Fibroblast of skin of scalp (primary cell): ENCODE measurements around the gene GSTM2.
A peak's percentile ranks its signal among the peaks of the same experiment; 100 is the strongest.
"Not testable (repeated sequence)": the region's sequence is repeated elsewhere in the genome, so short reads cannot be mapped to it uniquely, and the experiment has no call there.

Experiments
- DNase-seq: peaks from one replicate; pipeline ENCODE4 v3.0.0-alpha.2; 2013

The GSTM2 gene

DNA sequence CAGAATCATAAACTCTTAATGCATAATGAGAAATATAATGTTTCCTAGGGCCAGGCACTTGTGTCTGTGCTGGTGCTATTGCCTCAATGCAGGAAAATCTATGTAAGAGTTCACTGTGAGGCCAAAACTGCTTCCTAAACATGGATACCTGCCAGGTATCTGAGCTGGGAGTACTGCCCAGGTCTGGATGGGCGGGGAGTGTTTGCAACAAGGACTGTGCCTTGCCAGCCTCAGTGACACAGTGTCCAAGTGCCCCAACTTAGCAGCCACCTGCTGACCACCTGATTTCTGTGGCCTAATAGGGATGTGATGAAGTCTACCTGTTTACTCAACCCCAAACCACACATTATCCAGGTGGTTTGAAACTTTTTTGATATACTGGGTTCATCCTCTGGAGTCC lies 17.5 kb downstream of the GSTM2 start:
- DNase-seq = not testable (repeated sequence)

DNA sequence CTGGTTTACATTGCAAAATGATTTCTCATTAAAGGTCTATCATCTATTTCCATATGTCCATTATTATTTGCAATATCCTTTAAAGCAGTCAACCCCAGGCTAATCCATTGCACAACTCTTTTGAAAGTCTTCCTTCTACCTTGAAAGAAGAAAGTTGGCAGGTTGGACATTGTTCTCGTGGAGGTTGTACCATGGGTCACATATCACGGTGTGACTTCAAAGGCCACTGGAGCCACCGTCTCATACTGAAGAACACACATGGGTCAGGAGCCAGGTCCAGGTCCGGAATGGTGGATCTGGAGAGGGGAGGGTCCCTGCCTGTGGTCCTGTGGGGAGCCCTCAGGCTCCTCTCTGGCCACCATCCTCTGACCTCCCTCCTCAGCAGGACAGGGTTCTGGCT lies 18.0 kb downstream of the GSTM2 start:
- not testable (repeated sequence) for DNase-seq

DNA sequence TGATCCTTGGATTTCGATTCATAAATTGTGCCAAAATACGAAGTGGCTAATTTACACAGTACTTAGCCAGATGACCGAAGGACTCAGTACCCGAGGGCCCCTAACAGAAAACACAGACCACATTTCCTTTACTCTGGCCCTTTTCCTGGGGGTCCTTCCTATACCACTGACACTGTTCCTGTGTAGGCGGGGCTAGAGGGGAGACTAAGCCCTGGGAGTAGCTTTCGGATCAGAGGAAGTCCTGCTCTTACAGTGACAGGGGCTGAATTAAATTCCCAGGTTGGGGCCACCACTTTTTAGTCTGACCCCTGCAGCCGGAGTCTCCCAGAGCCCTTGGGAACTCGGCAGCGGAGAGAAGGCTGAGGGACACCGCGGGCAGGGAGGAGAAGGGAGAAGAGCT lies 19.3 kb downstream of the GSTM2 start:
- DNase-seq = not testable (repeated sequence)

- peak; percentile 81 for DNase-seq
Observed at GRCh38 chr1:109687641-109688499, 20.0 kb downstream of the GSTM2 start, which contains the start of gene GSTM1. Gene GSTM1, plus strand, starts transcription at chr1:109687817. Its CDS starts 57 bp downstream, at chr1:109687874.

DNA sequence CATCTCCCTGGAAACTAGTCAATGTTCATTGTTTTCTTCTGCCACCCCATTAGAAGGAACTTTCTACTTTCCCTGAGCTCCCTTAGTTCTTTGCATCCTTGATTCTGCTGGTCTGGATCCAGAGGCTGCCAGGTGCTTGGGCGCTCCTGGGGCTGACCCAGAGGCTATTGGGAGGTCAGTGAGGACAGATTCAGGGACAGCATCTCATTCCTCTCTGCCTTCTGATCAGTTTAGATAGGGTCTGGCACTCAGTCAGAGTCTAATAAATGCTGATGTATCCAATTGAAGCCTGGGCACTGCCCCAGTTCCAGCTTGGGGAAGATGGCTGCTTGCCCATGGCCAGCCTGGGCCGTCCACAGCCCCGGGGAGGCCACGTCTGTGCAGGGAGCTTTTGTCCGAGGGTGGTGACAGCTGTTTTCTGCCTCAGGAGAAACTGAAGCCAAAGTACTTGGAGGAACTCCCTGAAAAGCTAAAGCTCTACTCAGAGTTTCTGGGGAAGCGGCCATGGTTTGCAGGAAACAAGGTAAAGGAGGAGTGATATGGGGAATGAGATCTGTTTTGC lies 22.1 kb downstream of the GSTM2 start:
- no peak for DNase-seq

DNA sequence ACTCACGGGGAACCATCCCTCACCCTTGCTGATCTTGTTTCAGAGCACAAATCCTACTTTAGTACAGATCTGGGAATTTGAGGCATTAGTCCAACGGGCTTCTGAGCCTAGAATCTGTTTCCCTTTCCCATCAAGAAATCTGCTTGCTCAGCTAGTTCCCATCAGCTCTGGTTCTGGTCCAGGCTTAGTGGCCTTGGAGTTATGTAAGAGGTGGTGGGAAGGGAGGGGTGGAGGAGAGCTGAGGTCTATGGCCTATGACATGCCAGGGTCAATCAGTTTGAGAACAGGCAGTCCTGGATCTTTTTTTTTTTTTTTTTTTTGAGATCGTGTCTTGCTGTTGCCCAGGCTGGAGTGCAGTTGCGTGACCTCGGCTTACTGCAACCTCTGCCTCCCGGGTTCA lies 23.9 kb downstream of the GSTM2 start:
- no peak for DNase-seq

DNA sequence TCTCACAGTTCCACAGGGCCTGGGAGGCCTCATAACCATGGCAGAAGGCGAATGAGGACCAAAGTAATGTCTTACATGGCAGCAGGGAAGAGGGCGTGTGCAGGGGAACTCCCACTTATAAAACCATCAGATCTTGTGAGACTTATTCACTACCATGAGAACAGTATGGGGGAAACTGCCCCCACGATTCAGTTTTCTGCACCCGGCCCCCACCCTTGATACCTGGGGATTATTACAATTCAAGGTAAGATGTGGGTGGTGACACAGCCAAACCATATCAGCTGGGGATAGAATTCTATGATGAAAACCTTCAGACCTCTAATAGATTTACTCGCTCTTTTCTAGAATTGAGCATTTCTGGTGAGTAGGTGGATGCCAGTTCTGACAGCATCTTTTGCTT lies 26.5 kb downstream of the GSTM2 start:
- DNase-seq = not testable (repeated sequence)

GRCh38 chr1:109695138-109695537 lies 27.3 kb downstream of the GSTM2 start:
- DNase-seq = not testable (repeated sequence)

GRCh38 chr1:109697066-109697465 lies 29.2 kb downstream of the GSTM2 start:
- no peak for DNase-seq

GRCh38 chr1:109697861-109698260 lies 30.0 kb downstream of the GSTM2 start:
- not testable (repeated sequence) for DNase-seq

GRCh38 chr1:109702940-109703339 lies 35.1 kb downstream of the GSTM2 start:
- not testable (repeated sequence) for DNase-seq

DNA sequence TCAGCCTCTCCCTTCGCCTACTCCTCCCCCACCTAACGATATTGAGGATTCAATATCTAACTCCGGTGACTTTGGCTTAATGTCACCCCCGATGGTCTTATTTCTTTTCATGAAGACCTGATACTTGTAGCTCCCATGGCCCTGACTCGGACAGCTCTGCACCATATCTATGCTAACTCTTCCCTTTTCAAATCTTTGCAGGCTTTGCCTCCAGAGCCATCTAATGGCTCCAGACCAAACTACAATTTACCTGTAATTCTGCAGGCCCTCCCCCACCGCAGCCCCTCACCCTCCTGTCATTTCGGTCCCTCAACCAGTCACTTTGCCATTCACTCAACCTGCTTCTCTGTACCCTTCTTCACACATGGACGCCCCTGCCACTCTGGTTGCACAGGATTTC lies 36.3 kb downstream of the GSTM2 start:
- no peak for DNase-seq

GRCh38 chr1:109705411-109705810 lies 37.6 kb downstream of the GSTM2 start:
- no peak for DNase-seq

DNA sequence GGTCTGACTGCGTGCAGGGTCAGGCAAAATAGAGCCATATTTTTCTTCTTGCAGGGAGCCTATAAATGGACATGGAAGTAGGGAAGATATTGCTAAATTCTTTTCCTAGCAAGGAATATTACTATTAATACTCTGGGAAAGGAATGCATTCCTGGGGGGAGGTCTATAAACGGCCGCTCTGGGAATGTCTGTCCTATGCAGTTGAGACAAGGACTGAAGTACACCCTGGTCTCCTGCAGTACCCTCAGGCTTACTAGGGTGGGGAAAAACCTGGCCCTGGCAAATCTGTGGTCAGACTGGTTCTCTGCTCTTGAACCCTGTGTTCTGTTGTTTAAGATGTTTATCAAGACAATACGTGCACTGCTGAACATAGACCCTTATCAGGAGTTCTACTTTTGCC lies 41.1 kb downstream of the GSTM2 start:
- DNase-seq = not testable (repeated sequence)

GRCh38 chr1:109709822-109710221 lies 42.0 kb downstream of the GSTM2 start:
- DNase-seq = not testable (repeated sequence)

GRCh38 chr1:109711593-109712320 lies 43.9 kb downstream of the GSTM2 start, which contains the start of gene GSTM5:
Gene GSTM5, plus strand, starts transcription at chr1:109712251. Its CDS starts 62 bp downstream, at chr1:109712313.
- not testable (repeated sequence) for DNase-seq

DNA sequence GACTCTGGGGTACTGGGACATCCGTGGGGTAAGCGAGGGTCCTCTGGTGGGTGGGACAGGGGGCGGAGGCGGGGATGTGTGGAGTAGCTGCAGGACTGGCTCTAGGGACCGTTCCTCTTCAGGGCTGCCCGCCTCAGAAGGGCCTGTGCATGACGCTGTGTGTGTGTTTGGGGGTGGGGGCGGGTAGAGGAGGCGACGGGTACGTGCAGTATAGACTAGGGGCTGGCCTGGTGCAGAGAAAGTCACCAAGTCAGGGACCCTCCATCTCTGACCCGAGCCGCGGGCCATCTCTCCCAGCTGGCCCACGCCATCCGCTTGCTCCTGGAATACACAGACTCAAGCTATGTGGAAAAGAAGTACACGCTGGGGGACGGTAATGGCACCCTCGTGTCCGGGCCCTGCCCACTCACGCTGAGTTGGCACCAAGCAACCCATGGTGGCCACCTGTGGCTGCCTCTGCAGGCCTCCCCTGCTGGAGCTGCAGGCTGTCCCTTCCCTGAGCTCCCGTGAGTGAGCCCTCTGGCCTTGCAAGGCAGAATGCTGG lies 44.5 kb downstream of the GSTM2 start:
- DNase-seq = no peak

- no peak for DNase-seq
Observed at GRCh38 chr1:109713636-109714035, 45.8 kb downstream of the GSTM2 start.

DNA sequence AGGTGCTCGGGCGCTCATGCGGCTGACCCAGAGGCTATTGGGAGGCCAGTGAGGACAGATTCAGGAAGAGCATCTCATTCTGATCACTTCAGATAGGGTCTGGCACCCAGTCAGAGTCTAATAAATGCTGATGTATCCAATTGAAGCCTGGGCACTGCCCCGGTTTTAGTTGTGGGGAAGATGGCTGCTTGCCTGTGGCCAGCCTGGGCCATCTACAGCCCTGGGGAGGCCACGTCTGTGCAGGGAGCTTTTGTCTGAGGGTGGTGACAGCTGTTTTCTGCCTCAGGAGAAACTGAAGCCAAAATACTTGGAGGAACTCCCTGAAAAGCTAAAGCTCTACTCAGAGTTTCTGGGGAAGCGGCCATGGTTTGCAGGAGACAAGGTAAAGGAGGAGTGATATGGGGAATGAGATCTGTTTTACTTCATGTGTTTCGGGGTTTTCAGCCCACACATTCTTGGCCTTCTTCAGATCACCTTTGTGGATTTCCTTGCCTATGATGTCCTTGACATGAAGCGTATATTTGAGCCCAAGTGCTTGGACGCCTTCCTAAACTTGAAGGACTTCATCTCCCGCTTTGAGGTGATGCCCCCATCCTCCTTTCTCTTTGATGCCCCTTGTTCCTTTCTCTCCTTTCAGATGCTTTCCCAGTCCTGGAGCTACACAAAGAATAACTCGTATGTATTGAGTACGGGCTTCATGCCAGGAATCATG lies 47.0 kb downstream of the GSTM2 start:
- no peak for DNase-seq

GRCh38 chr1:109716121-109716520 lies 48.3 kb downstream of the GSTM2 start:
- no peak for DNase-seq

DNA sequence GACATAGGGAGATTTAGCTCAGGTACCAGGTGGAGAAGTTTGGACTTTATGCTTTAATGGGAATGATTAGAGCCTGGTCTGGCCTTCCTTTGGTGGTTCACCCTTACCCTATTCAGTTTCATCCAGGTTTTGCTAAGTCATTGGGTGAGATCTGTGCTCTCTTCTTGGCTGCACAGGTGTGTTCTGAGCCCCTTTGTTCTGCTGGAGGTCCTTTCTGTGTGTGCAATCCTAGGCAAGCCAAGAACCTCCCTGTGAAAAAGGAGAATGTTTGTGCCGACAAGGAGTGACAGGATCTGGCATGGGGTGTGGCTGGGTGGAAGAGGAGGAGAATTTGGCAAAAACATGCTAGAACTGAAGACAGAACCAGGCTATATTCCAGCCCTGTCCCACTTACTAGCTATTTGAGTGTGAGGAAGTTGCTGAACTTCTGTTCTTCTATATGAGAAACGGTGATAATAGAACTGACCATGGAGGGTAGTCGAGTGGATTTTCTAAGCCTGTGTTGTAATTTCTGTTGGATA lies 48.8 kb downstream of the GSTM2 start:
- DNase-seq = no peak

DNA sequence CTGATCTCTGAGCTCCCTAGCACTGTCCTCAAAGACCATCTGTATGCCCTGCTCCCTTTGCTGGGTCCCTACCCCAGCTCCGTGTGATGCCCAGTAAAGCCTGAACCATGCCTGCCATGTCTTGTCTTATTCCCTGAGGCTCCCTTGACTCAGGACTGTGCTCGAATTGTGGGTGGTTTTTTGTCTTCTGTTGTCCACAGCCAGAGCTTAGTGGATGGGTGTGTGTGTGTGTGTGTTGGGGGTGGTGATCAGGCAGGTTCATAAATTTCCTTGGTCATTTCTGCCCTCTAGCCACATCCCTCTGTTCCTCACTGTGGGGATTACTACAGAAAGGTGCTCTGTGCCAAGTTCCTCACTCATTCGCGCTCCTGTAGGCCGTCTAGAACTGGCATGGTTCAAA lies 49.9 kb downstream of the GSTM2 start:
- no peak for DNase-seq
